Smooth muscle cell of the brain vasculature (primary cell): Measurements from ENCODE around the gene DNAJC16.

ENCODE experiments used
- DNase-seq: peaks from one replicate; pipeline ENCODE4 v3.0.0-alpha.2; 2012; ENCODE audit warnings: low read depth, low spot score

DNAJC16 gene

GRCh38 chr1:15620155-15620545 is 93.5 kb downstream of the DNAJC16 start:
- DNase-seq: no peak

- DNase-seq: no peak
Measured at GRCh38 chr1:15620902-15621682, 94.4 kb downstream of the DNAJC16 start.

GRCh38 chr1:15621975-15622374 is 95.3 kb downstream of the DNAJC16 start:
- DNase-seq: no peak

GRCh38 chr1:15622712-15623373 is 96.2 kb downstream of the DNAJC16 start:
- no peak for DNase-seq

- DNase-seq: no peak
Measured at GRCh38 chr1:15623435-15623834, 96.8 kb downstream of the DNAJC16 start.

- no peak for DNase-seq
Measured at GRCh38 chr1:15624133-15624714, 97.6 kb downstream of the DNAJC16 start.

- DNase-seq: no peak
Measured at GRCh38 chr1:15625056-15625917, 98.6 kb downstream of the DNAJC16 start.
